ENCODE data around the gene EXOC2.

Gene EXOC2

GRCh38 chr6:436308-437036 lies 256.5 kb downstream of the EXOC2 start:
- peaks cover 5% of the 10 kb centered on the region for H3K4me1 ChIP-seq (ENCODE audit: control insufficient read depth, insufficient read depth, low read length, poor library complexity, severe bottlenecking)
- H3K4me3 ChIP-seq (ENCODE audit: insufficient read depth, low read depth, low read length, poor library complexity, severe bottlenecking): no peak overlapping the region
- no peaks in the 10 kb centered on the region for H3K9me3 ChIP-seq (ENCODE audit: control insufficient read depth, low read length)
- H3K36me3 ChIP-seq (ENCODE audit: control insufficient read depth, insufficient read depth, low read length): no peaks in the 10 kb centered on the region
- no peak for DNase-seq
- no peak overlapping the region for H3K27ac ChIP-seq (ENCODE audit: insufficient read depth, low read length, poor library complexity, severe bottlenecking)
- H3K27me3 ChIP-seq (replicated peaks; ENCODE audit: control insufficient read depth, insufficient read depth, low read length, poor library complexity, severe bottlenecking): no peaks in the 10 kb centered on the region

- H3K27ac ChIP-seq (ENCODE audit: insufficient read depth, low read length, poor library complexity, severe bottlenecking): no peak overlapping the region
- H3K9me3 ChIP-seq (ENCODE audit: control insufficient read depth, low read length): no peaks in the 10 kb centered on the region
- H3K27me3 ChIP-seq (replicated peaks; ENCODE audit: control insufficient read depth, insufficient read depth, low read length, poor library complexity, severe bottlenecking): no peaks in the 10 kb centered on the region
- no peak for DNase-seq
- H3K4me1 ChIP-seq (ENCODE audit: control insufficient read depth, insufficient read depth, low read length, poor library complexity, severe bottlenecking): peaks cover 5% of the 10 kb centered on the region
- no peaks in the 10 kb centered on the region for H3K36me3 ChIP-seq (ENCODE audit: control insufficient read depth, insufficient read depth, low read length)
- no peak overlapping the region for H3K4me3 ChIP-seq (ENCODE audit: insufficient read depth, low read depth, low read length, poor library complexity, severe bottlenecking)
These were observed 257.3 kb downstream of the EXOC2 start for GRCh38 chr6:435441-436307.
